Right lobe of liver (tissue), 4 donors: ENCODE measurements around the gene ZNF860.

Experiments
- CTCF ChIP-seq, 4 donors: fragments of 200-600 bp in 3 of 4; fragments of 450-650 bp in 1 of 4; IDR thresholded peaks; one replicate each; pipeline versions ENCODE4 v1.5.1 to v1.8.0; 2016 to 2022; ENCODE audit warnings: antibody characterized with exemption in 4 of 4, mild to moderate bottlenecking in 2 of 4
- POLR2A ChIP-seq: fragments of 450-650 bp; IDR thresholded peaks from one replicate; pipeline ENCODE4 v1.6.1; 2017; ENCODE audit warnings: antibody characterized with exemption, mild to moderate bottlenecking
- donor health status: DM: no; HTN: no; CAD: no.
- donor health status: DM: no; HTN: no; CAD: no.
- donor health status: DM: no; HTN: yes; CAD: no.

- TF ChIP-seq CTCF (IDR thresholded peaks at IDR 0.05) (no peak), POLR2A (no peak)
Measured at GRCh38 chr3:31988271-31988670, 6.7 kb downstream of the ZNF860 start.
